SK-N-SH (cell line): ENCODE data around the gene SP2. TPM values are rescaled to one million over a fixed set of nuclear protein-coding genes. Genes with fewer than 3 reads are reported as not detected.

Experiments
- CTCF ChIA-PET: fragments of 300-600, 350-600 bp; formaldehyde crosslinking; extraction: SDS; loops from one replicate; lab custom pipeline; 2021; lab: Yijun Ruan, JAX
- POLR2A ChIA-PET: fragments of 350-600 bp; sonication (Branson Sonifier 250); formaldehyde crosslinking; extraction: SDS; loops from one replicate; lab custom pipeline; 2020; ENCODE audit warnings: antibody characterized with exemption, inconsistent platforms; lab: Yijun Ruan, JAX
- DNase-seq: peaks from one replicate; pipeline ENCODE4 v3.0.0; 2012
- H2AFZ ChIP-seq: fragments of 200-600 bp; sonication (generic); 2 replicates; pipeline ENCODE4 v1.8.1; 2016; ENCODE audit warnings: antibody characterized with exemption, mild to moderate bottlenecking, low read depth
- H3F3A ChIP-seq: fragments of 200-600 bp; sonication (generic); replicated peaks from 2 replicates; pipeline ENCODE3; 2016; ENCODE audit warnings: antibody characterized with exemption, mild to moderate bottlenecking; ENCODE audit not compliant: insufficient read depth
- H3K27ac ChIP-seq, 2 experiments: fragments of 200-500 bp in 1 of 2; fragments of 200-600 bp in 1 of 2; sonication (Bioruptor generic) in 1 of 2; sonication (generic), shearing (Covaris generic) in 1 of 2; 2 replicates each; pipeline versions ENCODE4 v1.5.1 to v1.6.1; 2014 to 2016; ENCODE audit warnings: low read depth in 2 of 2, inconsistent platforms in 1 of 2, low read length in 1 of 2, mild to moderate bottlenecking in 1 of 2, mixed read lengths in 1 of 2
- H3K27me3 ChIP-seq: fragments of 200-600 bp; sonication (generic), shearing (Covaris generic); 2 replicates; pipeline ENCODE4 v1.6.1; 2016; ENCODE audit warnings: mixed run types; ENCODE audit not compliant: insufficient read depth
- H3K36me3 ChIP-seq, 2 experiments: fragments of 200-500 bp in 1 of 2; fragments of 200-600 bp in 1 of 2; sonication (Bioruptor generic) in 1 of 2; sonication (generic) in 1 of 2; replicated peaks in 1 of 2; 2 replicates each; pipeline versions ENCODE3 to v1.5.1; 2014 to 2016; ENCODE audit warnings: low read length in 1 of 2, mild to moderate bottlenecking in 1 of 2; ENCODE audit not compliant: insufficient read depth in 2 of 2, control insufficient read depth in 1 of 2
- H3K4me1 ChIP-seq, 2 experiments: fragments of 200-500 bp in 1 of 2; fragments of 200-600 bp in 1 of 2; sonication (Bioruptor generic) in 1 of 2; sonication (generic), shearing (Covaris generic) in 1 of 2; 2 replicates each; pipeline versions ENCODE4 v1.5.1 to v1.6.1; 2014 to 2016; ENCODE audit warnings: low read depth in 1 of 2, low read length in 1 of 2, mixed run types in 1 of 2; ENCODE audit not compliant: insufficient read depth in 2 of 2, control insufficient read depth in 1 of 2
- H3K4me2 ChIP-seq: fragments of 200-600 bp; sonication (generic), shearing (Covaris generic); 2 replicates; pipeline ENCODE4 v1.6.1; 2017; ENCODE audit warnings: mixed run types
- H3K4me3 ChIP-seq, 2 experiments: fragments of 200-500 bp in 1 of 2; fragments of 200-600 bp in 1 of 2; sonication (Bioruptor generic) in 1 of 2; sonication (generic), shearing (Covaris generic) in 1 of 2; 2 replicates each; pipeline versions ENCODE4 v1.5.1 to v1.8.1; 2014 to 2016; ENCODE audit warnings: low read depth in 2 of 2, inconsistent platforms in 1 of 2, low read length in 1 of 2, mild to moderate bottlenecking in 1 of 2, mixed read lengths in 1 of 2, moderate library complexity in 1 of 2
- H3K79me2 ChIP-seq: fragments of 200-600 bp; sonication (generic); 2 replicates; pipeline ENCODE4 v1.8.1; 2017; ENCODE audit warnings: mild to moderate bottlenecking; ENCODE audit not compliant: insufficient read depth
- H3K9ac ChIP-seq: fragments of 200-600 bp; sonication (generic); 2 replicates; pipeline ENCODE4 v1.6.1; 2017; ENCODE audit warnings: mixed run types
- H3K9me2 ChIP-seq: fragments of 200-600 bp; sonication (generic); 2 replicates; pipeline ENCODE4 v1.6.1; 2017; ENCODE audit warnings: mixed run types
- H3K9me3 ChIP-seq: fragments of 200-600 bp; sonication (generic); 2 replicates; pipeline ENCODE4 v1.6.1; 2017; ENCODE audit warnings: mixed run types, mild to moderate bottlenecking, moderate library complexity
- H4K20me1 ChIP-seq: fragments of 200-600 bp; sonication (generic); 2 replicates; pipeline ENCODE4 v1.6.1; 2017; ENCODE audit warnings: mild to moderate bottlenecking, mixed run types; ENCODE audit not compliant: insufficient read depth
- CHD2 ChIP-seq: fragments of 150-350 bp; IDR thresholded peaks from 2 replicates; pipeline ENCODE4 v1.6.1; 2018; ENCODE audit warnings: low read length; ENCODE audit not compliant: partially characterized antibody
- EP300 ChIP-seq, 2 experiments: IDR thresholded peaks; 2 replicates each; pipeline versions ENCODE4 v1.4.0 to v1.6.1; 2012; ENCODE audit warnings: borderline replicate concordance in 1 of 2, low read depth in 1 of 2, low read length in 1 of 2
- EZH2phosphoT487 ChIP-seq: fragments of 200-600 bp; sonication (generic); IDR thresholded peaks from 2 replicates; pipeline ENCODE4 v1.6.1; 2017; ENCODE audit warnings: low read depth, mixed run types, mild to moderate bottlenecking, antibody characterized with exemption, moderate library complexity, borderline replicate concordance
- FOSL2 ChIP-seq: IDR thresholded peaks from 2 replicates; pipeline ENCODE4 v1.4.0; 2012; ENCODE audit warnings: low read depth, mild to moderate bottlenecking, moderate library complexity, borderline replicate concordance
- JUND ChIP-seq: IDR thresholded peaks from 2 replicates; pipeline ENCODE4 v1.4.0; 2012
- MXI1 ChIP-seq: IDR thresholded peaks from 2 replicates; pipeline ENCODE4 v1.6.1; 2012; ENCODE audit warnings: mild to moderate bottlenecking, low read depth, low read length, improper control_type of control experiment
- NFIC ChIP-seq: IDR thresholded peaks from 2 replicates; pipeline ENCODE4 v1.4.0; 2012; ENCODE audit warnings: borderline replicate concordance
- NRF1 ChIP-seq: IDR thresholded peaks from 2 replicates; pipeline ENCODE4 v1.6.1; 2012; ENCODE audit warnings: low read depth, mild to moderate bottlenecking, low read length
- POLR2AphosphoS5 ChIP-seq: IDR thresholded peaks from 2 replicates; pipeline ENCODE4 v1.6.1; 2012; ENCODE audit warnings: low read depth, low read length
- RFX5 ChIP-seq: IDR thresholded peaks from 2 replicates; pipeline ENCODE4 v1.6.1; 2012; ENCODE audit warnings: mild to moderate bottlenecking, improper control_type of control experiment, low read length
- RXRA ChIP-seq: IDR thresholded peaks from 2 replicates; pipeline ENCODE4 v1.4.0; 2012; ENCODE audit warnings: low read depth, mild to moderate bottlenecking, borderline replicate concordance
- SIN3A ChIP-seq: IDR thresholded peaks from 2 replicates; pipeline ENCODE4 v1.6.1; 2012; ENCODE audit warnings: low read depth, mild to moderate bottlenecking, low read length, moderate library complexity, borderline replicate concordance
- SMC3 ChIP-seq: IDR thresholded peaks from 2 replicates; pipeline ENCODE4 v1.6.1; 2012; ENCODE audit warnings: low read depth, low read length, improper control_type of control experiment
- TAF1 ChIP-seq: IDR thresholded peaks from 2 replicates; pipeline ENCODE4 v1.6.1; 2012; ENCODE audit warnings: low read depth, mild to moderate bottlenecking, low read length, moderate library complexity, borderline replicate concordance
- USF1 ChIP-seq: IDR thresholded peaks from 2 replicates; pipeline ENCODE4 v1.4.0; 2012; ENCODE audit warnings: low read depth, borderline replicate concordance
- WGBS: methylation state at CpG from one replicate; pipeline ENCODE4 v1.1.6; 2017; ENCODE audit warnings: low lambda C conversion rate; 5-methylcytosine and 5-hydroxymethylcytosine counted together
- polyA plus RNA-seq, 3 experiments: library from polyadenylated mRNA; depleted of rRNA; stranded (reverse); fragments of >200 nt; gene quantifications; 2 replicates each; pipeline ENCODE4 v1.2.3, GENCODE V29; 2012

Gene SP2
- polyA plus RNA-seq, 1 of the 3 experiments (the other 2 are of a cell fraction), result 16.7 TPM

DNA sequence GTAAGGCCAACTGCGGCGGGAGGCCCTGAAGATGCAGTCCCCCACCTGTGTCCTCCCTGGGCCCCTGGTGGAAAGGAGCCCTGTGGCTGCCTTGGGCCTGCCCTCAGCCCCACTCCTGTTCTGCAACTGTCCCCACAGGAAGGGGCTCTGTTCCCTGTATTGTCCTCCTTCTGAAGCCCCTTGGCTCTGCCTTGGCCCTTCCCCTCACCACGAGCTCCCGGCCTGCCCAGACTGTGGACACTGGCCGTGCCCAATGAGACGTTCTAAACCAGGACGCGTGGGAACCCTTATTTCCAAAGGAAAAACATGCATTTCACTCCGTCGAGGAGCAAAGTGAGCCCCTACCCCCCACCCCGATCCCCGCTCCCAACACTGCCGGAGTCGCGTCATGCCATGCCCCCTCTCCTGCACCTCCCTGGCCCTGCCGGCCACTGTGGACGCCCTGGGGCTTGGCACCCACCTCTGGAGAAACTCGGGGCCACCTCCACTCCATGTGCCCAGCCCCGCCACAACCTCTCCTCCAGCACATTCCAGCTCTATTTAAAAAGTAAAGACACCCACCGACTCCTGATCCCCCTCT is 31.9 kb downstream of the SP2 start:
- no peaks in the 10 kb centered on the region for H4K20me1 ChIP-seq
- H3K36me3 ChIP-seq, result peaks cover 28 to 35% of the 10 kb centered on the region in 2 experiments
- 91% methylated on average over 20 of the region's 20 CpGs for WGBS
- H3K9ac ChIP-seq, result no peak overlapping the region
- ChIA-PET POLR2A (no interaction called here), CTCF (interaction anchor here (1.3 to 40.5 kb wide), 5 partner anchors 11 to 91 kb away, joined by 4 to 1216 read pairs (median 4); partner anchors contain the start of genes CDK5RAP3, PNPO and PRR15L)
- no peaks in the 10 kb centered on the region for H3F3A ChIP-seq
- no peaks in the 10 kb centered on the region for H3K4me1 ChIP-seq
- H3K9me2 ChIP-seq, result no peaks in the 10 kb centered on the region
- no peak overlapping the region for H3K27ac ChIP-seq
- H3K27me3 ChIP-seq, result no peaks in the 10 kb centered on the region
- H3K4me2 ChIP-seq, result no peak overlapping the region
- H3K4me3 ChIP-seq, result no peak overlapping the region
- DNase-seq, result no peak
- no peak for TF ChIP-seq EP300 (IDR thresholded peaks at IDR 0.05; ENCODE audit: borderline replicate concordance in 1 of 2, low read depth in 1 of 2, low read length in 1 of 2)
- no peak for TF ChIP-seq RXRA
- TF ChIP-seq POLR2AphosphoS5, result no peak
- H3K79me2 ChIP-seq, result no peaks in the 10 kb centered on the region
- H3K9me3 ChIP-seq, result no peaks in the 10 kb centered on the region
- no peak overlapping the region for H2AFZ ChIP-seq

- Histone ChIP-seq H3K27me3 (no peaks in the 10 kb centered on the region), H3K9ac (no peak overlapping the region), H3F3A (no peaks in the 10 kb centered on the region), H3K27ac (no peak overlapping the region), H4K20me1 (no peaks in the 10 kb centered on the region), H3K9me3 (no peaks in the 10 kb centered on the region), H3K36me3 (peaks cover 28 to 32% of the 10 kb centered on the region in 2 experiments), H3K9me2 (no peaks in the 10 kb centered on the region), H3K4me3 (no peak overlapping the region), H2AFZ (no peak overlapping the region), H3K4me2 (no peak overlapping the region), H3K79me2 (no peaks in the 10 kb centered on the region), H3K4me1 (no peaks in the 10 kb centered on the region)
- 88% methylated on average over 2 of the region's 2 CpGs for WGBS
- no peak for DNase-seq
- no peak for TF ChIP-seq NFIC
- TF ChIP-seq TAF1, result no peak
- CTCF ChIA-PET, result interaction anchor here (1.3 to 40.5 kb wide), 7 partner anchors 12 to 90 kb away, joined by 3 to 1216 read pairs (median 4); partner anchors contain the start of genes CDK5RAP3, PNPO, PRR15L and SCRN2
- POLR2A ChIA-PET, result no interaction called here
These were observed 32.4 kb downstream of the SP2 start for GRCh38 chr17:47928415-47928814.

DNA sequence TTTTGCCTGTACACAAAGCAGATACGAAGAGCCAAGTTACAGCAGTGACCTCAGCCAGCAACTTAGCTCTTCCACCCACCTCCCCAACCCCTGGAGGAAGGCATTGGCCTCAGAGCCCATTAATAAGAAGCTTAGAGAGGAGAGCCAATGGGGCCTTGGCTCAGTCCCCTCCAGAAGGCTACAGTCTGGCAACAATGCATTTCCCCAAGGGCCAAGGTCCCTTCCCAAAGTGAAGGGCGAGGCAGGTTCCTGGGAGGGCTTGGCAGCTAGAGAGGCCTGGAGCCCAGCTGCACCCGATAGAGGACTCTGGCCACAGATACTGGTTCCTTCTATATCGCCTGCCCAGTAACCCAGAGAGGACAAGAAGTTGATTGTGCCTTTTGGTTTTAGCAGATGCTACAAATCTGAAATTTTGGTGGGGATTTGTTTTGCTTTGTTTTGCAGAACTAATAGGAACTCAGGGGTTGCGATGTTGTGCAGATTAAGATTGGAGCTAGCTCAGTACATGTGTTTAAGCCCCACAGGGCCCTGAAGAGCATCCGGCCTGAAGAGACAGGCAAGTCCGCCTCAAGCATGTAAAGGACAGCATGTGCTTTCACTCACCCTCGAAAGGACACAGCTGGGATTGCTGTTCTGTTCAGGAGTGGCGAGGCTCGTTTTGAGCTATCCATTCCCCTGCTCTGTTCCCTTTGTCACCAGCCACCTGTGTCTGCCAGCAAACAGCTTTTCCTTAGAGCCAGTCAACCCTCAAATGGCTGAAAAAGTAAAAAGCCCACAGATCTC is 33.4 kb downstream of the SP2 start:
- Histone ChIP-seq H3F3A (no peaks in the 10 kb centered on the region), H3K9ac (no peak overlapping the region), H2AFZ (no peak overlapping the region), H3K4me2 (no peak overlapping the region), H3K27ac (no peak overlapping the region), H3K4me1 (no peaks in the 10 kb centered on the region), H3K27me3 (no peaks in the 10 kb centered on the region), H3K36me3 (peaks cover 19 to 29% of the 10 kb centered on the region in 2 experiments), H3K9me2 (no peaks in the 10 kb centered on the region), H3K4me3 (no peak overlapping the region), H4K20me1 (no peaks in the 10 kb centered on the region), H3K9me3 (no peaks in the 10 kb centered on the region), H3K79me2 (no peaks in the 10 kb centered on the region)
- no peak for DNase-seq
- TF ChIP-seq SIN3A (no peak), CHD2 (no peak), SMC3 (no peak), EZH2phosphoT487 (no peak), JUND (no peak), FOSL2 (no peak), RFX5 (no peak), MXI1 (no peak), POLR2AphosphoS5 (no peak), USF1 (no peak), NRF1 (no peak), RXRA (no peak)
- CTCF ChIA-PET, result interaction anchor here (0.7 to 40.5 kb wide), 14 partner anchors 7 to 89 kb away, joined by 3 to 1216 read pairs (median 4); partner anchors contain the start of genes CDK5RAP3, PNPO, PRR15L and SCRN2
- WGBS, result 85% methylated on average over 9 of the region's 10 CpGs
- POLR2A ChIA-PET, result interaction anchor here (0.9 kb wide), 2 partner anchors 12 kb away, joined by 3 to 4 read pairs; partner anchors contain the start of gene PNPO
